HepG2 (cell line): ENCODE data around the gene IL18RAP. TPM values are rescaled to one million over a fixed set of nuclear protein-coding genes. Genes with fewer than 3 reads are reported as not detected.

ENCODE experiments used
- ATAC-seq: fragments of 200-7000 bp; cut with Tn5 transposase; 3 replicates; pipeline ENCODE4 v1.9.1; 2020; ENCODE audit warnings: mild to moderate bottlenecking, moderate library complexity
- BruUV-seq: library from RNA; stranded (reverse); fragments of 400-500 nt; replicated peaks from 2 replicates; lab custom pipeline; 2021; lab: Mats Ljungman, UMichigan
- CTCF ChIA-PET: fragments of 300-600 bp; formaldehyde crosslinking; extraction: SDS; loops from one replicate; lab custom pipeline; 2021; ENCODE audit warnings: low total read pairs, inconsistent platforms, low intra/inter-chr PET ratio; lab: Yijun Ruan, JAX
- POLR2A ChIA-PET: fragments of 350-600 bp; sonication (Branson Sonifier 250); formaldehyde crosslinking; loops from one replicate; lab custom pipeline; 2020; ENCODE audit warnings: antibody characterized with exemption, inconsistent platforms; lab: Yijun Ruan, JAX
- DNase-seq: peaks from one replicate; pipeline ENCODE4 v3.0.0-alpha.2; 2015; ENCODE audit warnings: low spot score
- FAIRE-seq: peaks from 3 replicates; lab custom pipeline; 2011; peaks lifted over from hg19 to GRCh38; lab: Jason Lieb, UNC
- H2AFZ ChIP-seq: one replicate; pipeline ENCODE4 v1.6.1; 2011; ENCODE audit warnings: low read length, inconsistent platforms
- H3K27ac ChIP-seq: fragments of 300-600 bp; 3 replicates; pipeline ENCODE4 v1.8.0; 2011; ENCODE audit warnings: mixed run types, mild to moderate bottlenecking, mixed read lengths, low read length, inconsistent platforms; ENCODE audit not compliant: insufficient read depth; ENCODE audit errors: extremely low read length
- H3K27me3 ChIP-seq, 2 experiments: fragments of 200-600 bp in 1 of 2; 2 replicates in 1 of 2; 3 replicates in 1 of 2; pipeline versions ENCODE4 v1.6.0 to v1.8.0; 2011; ENCODE audit warnings: low read length in 2 of 2, mild to moderate bottlenecking in 2 of 2, moderate library complexity in 2 of 2, inconsistent platforms in 1 of 2; ENCODE audit not compliant: insufficient read depth in 2 of 2, control insufficient read depth in 1 of 2
- H3K36me3 ChIP-seq, 2 experiments: fragments of 200-600 bp in 1 of 2; replicated peaks in 1 of 2; 2 replicates in 1 of 2; 3 replicates in 1 of 2; pipeline versions ENCODE4 v1.5.1 to v1.8.0; 2011; ENCODE audit warnings: low read length in 2 of 2, inconsistent platforms in 1 of 2; ENCODE audit not compliant: insufficient read depth in 2 of 2, control insufficient read depth in 1 of 2
- H3K4me1 ChIP-seq: 2 replicates; pipeline ENCODE4 v1.5.1; 2012; ENCODE audit warnings: low read length, inconsistent platforms; ENCODE audit not compliant: insufficient read depth
- H3K4me2 ChIP-seq: 2 replicates; pipeline ENCODE4 v1.6.0; 2011; ENCODE audit warnings: low read depth, low read length, inconsistent platforms
- H3K4me3 ChIP-seq, 3 experiments: fragments of 200-600 bp in 1 of 3; sonication (generic), shearing (Covaris generic) in 1 of 3; replicated peaks in 1 of 3; 2 replicates each; pipeline ENCODE4 v1.5.1; 2011 to 2016; ENCODE audit warnings: low read length in 3 of 3, inconsistent platforms in 2 of 3, low read depth in 2 of 3, mild to moderate bottlenecking in 2 of 3, control low read depth in 1 of 3, mixed read lengths in 1 of 3; ENCODE audit not compliant: insufficient read depth in 1 of 3
- H3K79me2 ChIP-seq: one replicate; pipeline ENCODE4 v1.6.1; 2011; ENCODE audit warnings: low read length, inconsistent platforms; ENCODE audit not compliant: insufficient read depth
- H3K9ac ChIP-seq: 2 replicates; pipeline ENCODE4 v1.6.0; 2011; ENCODE audit warnings: mild to moderate bottlenecking, low read depth, low read length, inconsistent platforms; ENCODE audit not compliant: insufficient read depth
- H3K9me3 ChIP-seq: 2 replicates; pipeline ENCODE4 v1.5.1; 2012; ENCODE audit warnings: mild to moderate bottlenecking, low read length
- H4K20me1 ChIP-seq: 2 replicates; pipeline ENCODE4 v1.6.0; 2011; ENCODE audit warnings: inconsistent platforms, mild to moderate bottlenecking, low read length, moderate library complexity; ENCODE audit not compliant: insufficient read depth
- HOXA3 ChIP-seq: sonication (generic); formaldehyde crosslinking; IDR thresholded peaks from 2 replicates; pipeline ENCODE4 v1.5.0; 2020; ENCODE audit warnings: missing genetic modification reagents
- ZBTB49 ChIP-seq: sonication (generic); formaldehyde crosslinking; IDR thresholded peaks from 2 replicates; pipeline ENCODE4 v1.4.0; 2020; ENCODE audit warnings: missing genetic modification reagents, borderline replicate concordance
- ZHX1 ChIP-seq: sonication (generic); formaldehyde crosslinking; IDR thresholded peaks from 2 replicates; pipeline ENCODE4 v1.8.1; 2022; ENCODE audit warnings: low read depth, mild to moderate bottlenecking, missing genetic modification reagents
- ZNF30 ChIP-seq: sonication (generic); formaldehyde crosslinking; IDR thresholded peaks from 2 replicates; pipeline ENCODE4 v1.5.0; 2020; ENCODE audit warnings: mild to moderate bottlenecking, missing genetic modification reagents
- ZNF44 ChIP-seq: sonication (generic); formaldehyde crosslinking; IDR thresholded peaks from 2 replicates; pipeline ENCODE4 v1.5.1; 2020; ENCODE audit warnings: mild to moderate bottlenecking, missing genetic modification reagents
- whole genome bisulfite sequencing: methylation state at CpG from one replicate; pipeline ENCODE4 v1.1.6; 2017; ENCODE audit warnings: low lambda C conversion rate; 5-methylcytosine and 5-hydroxymethylcytosine counted together
- in situ Hi-C: cut with HindIII; loops from 2 replicates; pipeline ENCODE4 v1.10.0; 2017; ENCODE audit warnings: low pct_unique_long_range_greater_than_20kb; ENCODE audit not compliant: extremely low pct_ligation_motif_present
- intact Hi-C: fragments of 100-400 bp; cut with micrococcal nuclease; formaldehyde crosslinking; loops from one replicate; pipeline ENCODE4 v1.10.0; 2022; ENCODE audit not compliant: unreplicated experiment
- polyA plus RNA-seq, 8 experiments: library from polyadenylated mRNA; depleted of rRNA in 3 of 8; stranded (reverse) in 7 of 8; unstranded in 1 of 8; fragments of >200 nt; fragmentation: Illumina TruSeq in 4 of 8; extraction: Trizol in 4 of 8; gene quantifications; 2 replicates each; pipeline versions ENCODE4 v1.2.1 to v1.2.3, GENCODE V29; 2011 to 2016; ENCODE audit warnings: low read depth in 4 of 8, missing spikeins in 1 of 8, mixed read lengths in 1 of 8; ENCODE audit not compliant: insufficient read depth in 1 of 8
- total RNA-seq, 5 experiments: library from RNA; depleted of rRNA; stranded (reverse); fragments of >200 nt; fragmentation: Illumina TruSeq; extraction: Trizol; gene quantifications; 2 replicates each; pipeline ENCODE4 v1.2.3, GENCODE V29; 2016; ENCODE audit warnings: low read depth in 1 of 5

Gene IL18RAP
- total and polyA plus RNA-seq, 2 of the 13 experiments (the other 11 are each of a cell fraction or from before 2014, with no cell fraction given), result 0.05 TPM; not detected in 1

- intact Hi-C loops, result no loop called here
- ATAC-seq (no peak), FAIRE-seq (no peak), DNase-seq (no peak)
- H2AFZ ChIP-seq, result no peak overlapping the region
- no peaks in the 10 kb centered on the region for H3K4me1 ChIP-seq
- H3K9me3 ChIP-seq, result no peaks in the 10 kb centered on the region
- no TSS peak for BruUV-seq
- H3K4me3 ChIP-seq, result no peak overlapping the region
- POLR2A ChIA-PET, result no interaction called here
- no peaks in the 10 kb centered on the region for H3K79me2 ChIP-seq
- no peak for TF ChIP-seq ZBTB49
- TF ChIP-seq ZHX1, result no peak
- no peak for TF ChIP-seq ZNF44 (CRISPR knock-in tag)
- no peak for TF ChIP-seq HOXA3 (CRISPR knock-in tag)
- TF ChIP-seq ZNF30 (CRISPR knock-in tag), result no peak
- H3K36me3 ChIP-seq, result no peaks in the 10 kb centered on the region
- no peaks in the 10 kb centered on the region for H4K20me1 ChIP-seq
- H3K9ac ChIP-seq, result no peak overlapping the region
- H3K27me3 ChIP-seq, result peaks cover 0 to 10% of the 10 kb centered on the region in 2 experiments; a peak in 2 of 5 replicates
- no peak overlapping the region for H3K4me2 ChIP-seq
- WGBS, result 83% methylated on average over 2 of the region's 2 CpGs
- H3K27ac ChIP-seq, result no peak overlapping the region
- in situ Hi-C loops, result no loop called here
- CTCF ChIA-PET, result no interaction called here
Measured at GRCh38 chr2:102435741-102436140, 12.8 kb downstream of the IL18RAP start.
